Erythroblast (primary cell): ENCODE measurements around the gene CHMP2A.

ENCODE experiments used
- GATA1 ChIP-seq: IDR thresholded peaks from 2 replicates; pipeline ENCODE4 v1.6.1; 2011; ENCODE audit warnings: low read depth, mild to moderate bottlenecking, control low read depth, low read length, moderate library complexity
- POLR2A ChIP-seq: IDR thresholded peaks from 2 replicates; pipeline ENCODE4 v1.6.1; 2011; ENCODE audit warnings: mild to moderate bottlenecking, low read length

GRCh38 chr19:58516964-58517833 lies 37.7 kb downstream of the CHMP2A start:
- no peak for TF ChIP-seq POLR2A
- TF ChIP-seq GATA1 = no peak
